CD14-positive monocyte (primary cell): Measurements from ENCODE around the gene ZBTB7C. TPM values are rescaled to one million over a fixed set of nuclear protein-coding genes. Genes with fewer than 3 reads are reported as not detected.

Source experiments
- DNase-seq, 3 donors: peaks; one replicate each; pipeline ENCODE4 v3.0.0-alpha.2; 2011 to 2022
- H2AFZ ChIP-seq: 2 replicates; pipeline ENCODE4 v1.6.0; 2012; ENCODE audit warnings: mild to moderate bottlenecking, low read depth, low read length, inconsistent platforms; ENCODE audit not compliant: insufficient read depth, poor library complexity, severe bottlenecking
- H3K27ac ChIP-seq, 2 donors: 1 replicate in 1 of 2; 2 replicates in 1 of 2; pipeline ENCODE4 v1.5.1; 2012 to 2013; ENCODE audit warnings: low read length in 2 of 2, control low read depth in 1 of 2, inconsistent platforms in 1 of 2, low read depth in 1 of 2, mild to moderate bottlenecking in 1 of 2
- H3K27me3 ChIP-seq, 2 donors: one replicate each; pipeline versions ENCODE4 v1.6.0 to v1.6.1; 2011 to 2013; ENCODE audit warnings: low read length in 2 of 2; ENCODE audit not compliant: control insufficient read depth in 2 of 2, insufficient read depth in 2 of 2
- H3K36me3 ChIP-seq, 2 donors: replicated peaks in 1 of 2; 1 replicate in 1 of 2; 2 replicates in 1 of 2; pipeline versions ENCODE4 v1.5.1 to v1.6.1; 2012 to 2013; ENCODE audit warnings: low read length in 2 of 2, control low read depth in 1 of 2, inconsistent platforms in 1 of 2, mild to moderate bottlenecking in 1 of 2; ENCODE audit not compliant: insufficient read depth in 2 of 2, control insufficient read depth in 1 of 2
- H3K4me1 ChIP-seq, 2 donors: 1 replicate in 1 of 2; 2 replicates in 1 of 2; pipeline versions ENCODE4 v1.5.1 to v1.6.1; 2012 to 2013; ENCODE audit warnings: low read length in 2 of 2, control low read depth in 1 of 2, inconsistent platforms in 1 of 2, mild to moderate bottlenecking in 1 of 2, moderate library complexity in 1 of 2; ENCODE audit not compliant: insufficient read depth in 2 of 2, control insufficient read depth in 1 of 2
- H3K4me2 ChIP-seq: replicated peaks from 2 replicates; pipeline ENCODE3; 2012; ENCODE audit warnings: low read length, moderate library complexity, mild to moderate bottlenecking; ENCODE audit not compliant: poor library complexity, severe bottlenecking; ENCODE audit errors: extremely low read depth
- H3K4me3 ChIP-seq, 3 experiments: fragments of 200-600 bp in 1 of 3; sonication (generic) in 1 of 3; replicated peaks in 1 of 3; 1 replicate in 2 of 3; 2 replicates in 1 of 3; pipeline ENCODE4 v1.5.1; 2011 to 2013; ENCODE audit warnings: low read length in 3 of 3, mild to moderate bottlenecking in 3 of 3, control low read depth in 2 of 3, low read depth in 2 of 3, inconsistent platforms in 1 of 3, moderate library complexity in 1 of 3
- H3K79me2 ChIP-seq: 2 replicates; pipeline ENCODE4 v1.6.0; 2012; ENCODE audit warnings: mild to moderate bottlenecking, control low read depth, inconsistent platforms, low read length, moderate library complexity; ENCODE audit not compliant: insufficient read depth
- H3K9ac ChIP-seq: 2 replicates; pipeline ENCODE4 v1.6.0; 2017; ENCODE audit warnings: low read length, mild to moderate bottlenecking; ENCODE audit not compliant: insufficient read depth, poor library complexity, severe bottlenecking
- H3K9me3 ChIP-seq, 2 donors: replicated peaks in 1 of 2; 1 replicate in 1 of 2; 2 replicates in 1 of 2; pipeline versions ENCODE4 v1.5.1 to v1.6.1; 2012 to 2013; ENCODE audit warnings: low read length in 2 of 2, control low read depth in 1 of 2; ENCODE audit not compliant: control insufficient read depth in 1 of 2, insufficient read depth in 1 of 2
- H4K20me1 ChIP-seq: 2 replicates; pipeline ENCODE4 v1.6.0; 2012; ENCODE audit warnings: mild to moderate bottlenecking, low read length, control low read depth, moderate library complexity; ENCODE audit not compliant: insufficient read depth
- H3K27ac Mint-ChIP-seq, 7 donors: one replicate each; pipeline ENCODE4 v1.8.0; 2020; ENCODE audit warnings: mild to moderate bottlenecking in 7 of 7, mixed read lengths in 7 of 7, moderate library complexity in 6 of 7, inconsistent platforms in 2 of 7
- H3K27me3 Mint-ChIP-seq, 3 donors: one replicate each; pipeline ENCODE4 v1.8.0; 2021 to 2022; ENCODE audit warnings: low read depth in 3 of 3, mild to moderate bottlenecking in 3 of 3, mixed read lengths in 3 of 3, moderate library complexity in 3 of 3, inconsistent platforms in 1 of 3
- H3K36me3 Mint-ChIP-seq, 2 donors: one replicate each; pipeline ENCODE4 v1.8.0; 2020; ENCODE audit warnings: mixed read lengths in 2 of 2, inconsistent platforms in 1 of 2, mild to moderate bottlenecking in 1 of 2
- H3K4me1 Mint-ChIP-seq: one replicate; pipeline ENCODE4 v1.8.0; 2020; ENCODE audit warnings: mild to moderate bottlenecking, mixed read lengths
- H3K4me3 Mint-ChIP-seq, 2 donors: one replicate each; pipeline ENCODE4 v1.8.0; 2020; ENCODE audit warnings: mild to moderate bottlenecking in 2 of 2, mixed read lengths in 2 of 2, moderate library complexity in 1 of 2
- H3K9me3 Mint-ChIP-seq, 7 donors: one replicate each; pipeline ENCODE4 v1.8.0; 2020 to 2022; ENCODE audit warnings: mixed read lengths in 7 of 7, mild to moderate bottlenecking in 6 of 7, moderate library complexity in 6 of 7, inconsistent platforms in 2 of 7
- WGBS: methylation state at CpG from one replicate; pipeline ENCODE4 v1.1.5; 2013; ENCODE audit warnings: missing lambda C conversion rate; ENCODE audit not compliant: insufficient coverage; 5-methylcytosine and 5-hydroxymethylcytosine counted together
- intact Hi-C, 2 donors: fragments of 100-400 bp; cut with micrococcal nuclease; formaldehyde crosslinking; loops; one replicate each; pipeline versions ENCODE4 v1.15.0 to v1.15.1; 2023
- polyA plus RNA-seq, 3 donors: library from polyadenylated mRNA; depleted of rRNA in 1 of 3; unstranded in 2 of 3; stranded (reverse) in 1 of 3; fragments of 300-500 nt in 2 of 3; fragments of >200 nt in 1 of 3; fragmentation: Illumina TruSeq in 2 of 3; gene quantifications; 1 replicate in 2 of 3; 2 replicates in 1 of 3; pipeline ENCODE4 v1.2.3, GENCODE V29; 2012 to 2021
- TF ChIP-seq, protein P1 (sequence below): fragments of 200-600 bp; IDR thresholded peaks from one replicate; pipeline ENCODE4 v1.8.0; 2022; ENCODE audit warnings: antibody characterized with exemption, mild to moderate bottlenecking

The ZBTB7C gene
- polyA plus RNA-seq, 3 donors: 0.03 to 0.09 TPM; not detected in 1

DNA sequence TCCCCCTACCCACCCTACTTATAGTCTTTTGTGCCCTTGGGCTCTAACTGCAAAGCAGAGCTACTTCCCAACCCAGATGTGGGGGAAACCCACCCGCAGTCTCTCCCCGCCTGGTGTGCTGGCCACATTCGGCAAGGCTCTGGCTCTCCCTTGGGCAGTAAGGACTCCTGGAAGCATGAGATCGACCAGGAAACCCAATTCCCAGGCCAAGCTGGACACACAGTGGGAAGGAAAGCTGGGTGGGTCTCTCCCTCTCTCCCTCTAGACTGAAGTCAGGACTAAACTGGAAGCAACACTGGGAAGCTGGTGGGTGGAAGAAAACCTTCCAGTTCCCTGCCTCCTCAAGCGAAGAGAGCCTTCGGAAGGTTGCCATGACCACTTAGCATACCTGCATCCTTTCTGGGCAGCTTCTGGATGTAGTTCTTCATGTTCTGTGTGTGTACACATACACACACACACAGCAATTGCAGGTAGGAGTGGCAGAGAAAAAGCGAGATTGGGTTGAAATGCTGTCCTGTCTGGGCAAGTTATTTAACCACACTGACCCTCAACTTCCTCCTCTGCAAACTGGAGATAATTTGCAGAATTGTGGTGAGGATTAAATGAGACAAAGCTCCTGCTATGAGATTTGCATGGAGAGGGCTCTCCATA, 33.9 kb downstream of the ZBTB7C start:
- Histone ChIP-seq H3K4me3 (no peak overlapping the region), H3K27me3 (peaks cover 0 to 6% of the 10 kb centered on the region in 2 donors), H3K27ac (no peak overlapping the region), H3K9ac (no peak overlapping the region), H4K20me1 (no peaks in the 10 kb centered on the region), H3K4me1 (no peaks in the 10 kb centered on the region), H3K4me2 (no peak overlapping the region), H3K79me2 (no peaks in the 10 kb centered on the region), H3K36me3 (no peaks in the 10 kb centered on the region), H2AFZ (no peak overlapping the region), H3K9me3 (peaks cover 0 to 3% of the 10 kb centered on the region in 2 donors)
- peaks cover 9 to 31% (median 16%) of the 10 kb centered on the region in 3 donors for H3K27me3 Mint-ChIP-seq
- H3K36me3 Mint-ChIP-seq: no peaks in the 10 kb centered on the region
- H3K27ac Mint-ChIP-seq: no peak overlapping the region
- TF ChIP-seq, protein P1, sequence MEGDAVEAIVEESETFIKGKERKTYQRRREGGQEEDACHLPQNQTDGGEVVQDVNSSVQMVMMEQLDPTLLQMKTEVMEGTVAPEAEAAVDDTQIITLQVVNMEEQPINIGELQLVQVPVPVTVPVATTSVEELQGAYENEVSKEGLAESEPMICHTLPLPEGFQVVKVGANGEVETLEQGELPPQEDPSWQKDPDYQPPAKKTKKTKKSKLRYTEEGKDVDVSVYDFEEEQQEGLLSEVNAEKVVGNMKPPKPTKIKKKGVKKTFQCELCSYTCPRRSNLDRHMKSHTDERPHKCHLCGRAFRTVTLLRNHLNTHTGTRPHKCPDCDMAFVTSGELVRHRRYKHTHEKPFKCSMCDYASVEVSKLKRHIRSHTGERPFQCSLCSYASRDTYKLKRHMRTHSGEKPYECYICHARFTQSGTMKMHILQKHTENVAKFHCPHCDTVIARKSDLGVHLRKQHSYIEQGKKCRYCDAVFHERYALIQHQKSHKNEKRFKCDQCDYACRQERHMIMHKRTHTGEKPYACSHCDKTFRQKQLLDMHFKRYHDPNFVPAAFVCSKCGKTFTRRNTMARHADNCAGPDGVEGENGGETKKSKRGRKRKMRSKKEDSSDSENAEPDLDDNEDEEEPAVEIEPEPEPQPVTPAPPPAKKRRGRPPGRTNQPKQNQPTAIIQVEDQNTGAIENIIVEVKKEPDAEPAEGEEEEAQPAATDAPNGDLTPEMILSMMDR: no peak
- 65% methylated on average over 4 of the region's 7 CpGs for WGBS
- no peak for DNase-seq
- H3K4me3 Mint-ChIP-seq: peak overlapping the region in 1 of 2 donors; percentile 44
- intact Hi-C loops: no loop called here
- H3K4me1 Mint-ChIP-seq: no peaks in the 10 kb centered on the region
- peaks cover 0 to 8% (median 0%) of the 10 kb centered on the region in 7 donors for H3K9me3 Mint-ChIP-seq

DNA sequence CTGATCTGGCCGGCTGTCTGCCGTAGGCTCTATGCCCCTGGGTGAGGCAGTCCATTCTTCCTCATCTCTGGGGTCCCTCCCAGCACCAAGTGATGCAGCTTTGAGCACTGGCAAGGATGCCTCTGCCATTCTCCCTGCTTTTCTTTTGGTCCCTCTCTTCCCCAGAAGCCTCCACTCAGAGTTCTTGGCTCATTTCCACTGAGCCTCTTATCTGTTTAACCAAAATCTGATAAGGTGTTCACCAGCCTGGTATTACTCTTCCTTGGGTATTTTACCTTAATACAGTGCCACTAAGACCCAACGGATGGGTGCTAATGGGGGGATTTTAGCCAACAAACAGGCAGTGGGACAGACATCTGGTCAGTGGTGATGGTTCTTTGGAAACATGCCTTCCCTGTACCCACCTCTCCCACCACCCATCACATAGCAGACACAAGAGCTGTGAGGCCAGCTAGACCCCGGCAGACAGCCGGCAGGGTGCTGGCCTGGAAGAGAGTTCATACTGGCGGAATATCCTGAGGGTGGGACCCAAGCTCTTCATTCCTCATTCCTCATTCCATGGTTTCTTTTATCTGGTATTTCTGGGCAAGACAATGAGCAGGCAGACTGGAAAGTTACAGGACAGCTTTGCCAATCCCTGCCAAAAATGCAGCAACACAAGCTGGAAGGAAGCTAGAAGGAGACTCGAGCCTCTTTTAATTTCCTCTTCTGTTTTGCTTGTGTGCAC, 34.6 kb downstream of the ZBTB7C start:
- H3K79me2 ChIP-seq: no peaks in the 10 kb centered on the region
- no peak overlapping the region for H3K27ac ChIP-seq
- TF ChIP-seq, protein P1: no peak
- H3K4me3 Mint-ChIP-seq: no peak overlapping the region
- H3K27me3 ChIP-seq: peaks cover 0 to 3% of the 10 kb centered on the region in 2 donors
- H3K27ac Mint-ChIP-seq: no peak overlapping the region
- intact Hi-C loops: no loop called here
- no peak overlapping the region for H3K4me2 ChIP-seq
- no peak overlapping the region for H2AFZ ChIP-seq
- H3K9me3 ChIP-seq: peaks cover 0 to 3% of the 10 kb centered on the region in 2 donors
- 0% methylated on average over 1 of the region's 7 CpGs for WGBS
- no peak for DNase-seq
- H4K20me1 ChIP-seq: no peaks in the 10 kb centered on the region
- H3K9ac ChIP-seq: no peak overlapping the region
- peaks cover 0 to 12% (median 0%) of the 10 kb centered on the region in 7 donors for H3K9me3 Mint-ChIP-seq
- no peaks in the 10 kb centered on the region for H3K36me3 ChIP-seq
- no peaks in the 10 kb centered on the region for H3K36me3 Mint-ChIP-seq
- H3K4me1 Mint-ChIP-seq: no peaks in the 10 kb centered on the region
- H3K4me1 ChIP-seq: no peaks in the 10 kb centered on the region
- H3K27me3 Mint-ChIP-seq: peaks cover 12 to 30% (median 16%) of the 10 kb centered on the region in 3 donors
- H3K4me3 ChIP-seq: no peak overlapping the region
